ENCODE measurements around the gene C1orf159.

GRCh38 chr1:1125945-1126344 lies 10.1 kb upstream of the C1orf159 start:
- TF ChIP-seq, protein P1, sequence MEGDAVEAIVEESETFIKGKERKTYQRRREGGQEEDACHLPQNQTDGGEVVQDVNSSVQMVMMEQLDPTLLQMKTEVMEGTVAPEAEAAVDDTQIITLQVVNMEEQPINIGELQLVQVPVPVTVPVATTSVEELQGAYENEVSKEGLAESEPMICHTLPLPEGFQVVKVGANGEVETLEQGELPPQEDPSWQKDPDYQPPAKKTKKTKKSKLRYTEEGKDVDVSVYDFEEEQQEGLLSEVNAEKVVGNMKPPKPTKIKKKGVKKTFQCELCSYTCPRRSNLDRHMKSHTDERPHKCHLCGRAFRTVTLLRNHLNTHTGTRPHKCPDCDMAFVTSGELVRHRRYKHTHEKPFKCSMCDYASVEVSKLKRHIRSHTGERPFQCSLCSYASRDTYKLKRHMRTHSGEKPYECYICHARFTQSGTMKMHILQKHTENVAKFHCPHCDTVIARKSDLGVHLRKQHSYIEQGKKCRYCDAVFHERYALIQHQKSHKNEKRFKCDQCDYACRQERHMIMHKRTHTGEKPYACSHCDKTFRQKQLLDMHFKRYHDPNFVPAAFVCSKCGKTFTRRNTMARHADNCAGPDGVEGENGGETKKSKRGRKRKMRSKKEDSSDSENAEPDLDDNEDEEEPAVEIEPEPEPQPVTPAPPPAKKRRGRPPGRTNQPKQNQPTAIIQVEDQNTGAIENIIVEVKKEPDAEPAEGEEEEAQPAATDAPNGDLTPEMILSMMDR (tag by site-specific recombination; IDR thresholded peaks at IDR 0.05) = no peak
- TF ChIP-seq ZNF19 (tag by site-specific recombination; IDR thresholded peaks at IDR 0.05; ENCODE audit: low read depth) (no peak), KLF8 (tag by site-specific recombination; IDR thresholded peaks at IDR 0.05) (no peak), ZNF677 (tag by site-specific recombination; IDR thresholded peaks at IDR 0.05) (no peak), ELK4 (IDR thresholded peaks at IDR 0.05; ENCODE audit: borderline replicate concordance, low read depth, low read length) (no peak), RBAK (tag by site-specific recombination; IDR thresholded peaks at IDR 0.05) (no peak), ZNF10 (tag by site-specific recombination; IDR thresholded peaks at IDR 0.05) (no peak), ZSCAN30 (tag by site-specific recombination; IDR thresholded peaks at IDR 0.05) (no peak)
- TF ChIP-seq, protein P2, sequence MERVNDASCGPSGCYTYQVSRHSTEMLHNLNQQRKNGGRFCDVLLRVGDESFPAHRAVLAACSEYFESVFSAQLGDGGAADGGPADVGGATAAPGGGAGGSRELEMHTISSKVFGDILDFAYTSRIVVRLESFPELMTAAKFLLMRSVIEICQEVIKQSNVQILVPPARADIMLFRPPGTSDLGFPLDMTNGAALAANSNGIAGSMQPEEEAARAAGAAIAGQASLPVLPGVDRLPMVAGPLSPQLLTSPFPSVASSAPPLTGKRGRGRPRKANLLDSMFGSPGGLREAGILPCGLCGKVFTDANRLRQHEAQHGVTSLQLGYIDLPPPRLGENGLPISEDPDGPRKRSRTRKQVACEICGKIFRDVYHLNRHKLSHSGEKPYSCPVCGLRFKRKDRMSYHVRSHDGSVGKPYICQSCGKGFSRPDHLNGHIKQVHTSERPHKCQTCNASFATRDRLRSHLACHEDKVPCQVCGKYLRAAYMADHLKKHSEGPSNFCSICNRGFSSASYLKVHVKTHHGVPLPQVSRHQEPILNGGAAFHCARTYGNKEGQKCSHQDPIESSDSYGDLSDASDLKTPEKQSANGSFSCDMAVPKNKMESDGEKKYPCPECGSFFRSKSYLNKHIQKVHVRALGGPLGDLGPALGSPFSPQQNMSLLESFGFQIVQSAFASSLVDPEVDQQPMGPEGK (tag by site-specific recombination; IDR thresholded peaks at IDR 0.05) = no peak
- TF ChIP-seq, protein P3, sequence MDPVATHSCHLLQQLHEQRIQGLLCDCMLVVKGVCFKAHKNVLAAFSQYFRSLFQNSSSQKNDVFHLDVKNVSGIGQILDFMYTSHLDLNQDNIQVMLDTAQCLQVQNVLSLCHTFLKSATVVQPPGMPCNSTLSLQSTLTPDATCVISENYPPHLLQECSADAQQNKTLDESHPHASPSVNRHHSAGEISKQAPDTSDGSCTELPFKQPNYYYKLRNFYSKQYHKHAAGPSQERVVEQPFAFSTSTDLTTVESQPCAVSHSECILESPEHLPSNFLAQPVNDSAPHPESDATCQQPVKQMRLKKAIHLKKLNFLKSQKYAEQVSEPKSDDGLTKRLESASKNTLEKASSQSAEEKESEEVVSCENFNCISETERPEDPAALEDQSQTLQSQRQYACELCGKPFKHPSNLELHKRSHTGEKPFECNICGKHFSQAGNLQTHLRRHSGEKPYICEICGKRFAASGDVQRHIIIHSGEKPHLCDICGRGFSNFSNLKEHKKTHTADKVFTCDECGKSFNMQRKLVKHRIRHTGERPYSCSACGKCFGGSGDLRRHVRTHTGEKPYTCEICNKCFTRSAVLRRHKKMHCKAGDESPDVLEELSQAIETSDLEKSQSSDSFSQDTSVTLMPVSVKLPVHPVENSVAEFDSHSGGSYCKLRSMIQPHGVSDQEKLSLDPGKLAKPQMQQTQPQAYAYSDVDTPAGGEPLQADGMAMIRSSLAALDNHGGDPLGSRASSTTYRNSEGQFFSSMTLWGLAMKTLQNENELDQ (tag by site-specific recombination; IDR thresholded peaks at IDR 0.05; ENCODE audit: low read depth) = no peak
